ENCODE data around the gene IPO13. TPM values are rescaled to one million over a fixed set of nuclear protein-coding genes. Genes with fewer than 3 reads are reported as not detected.

IPO13 gene
- total and polyA plus RNA-seq, 10 of the 15 experiments (the other 5 are each of a cell fraction or from before 2014, with no cell fraction given) = 7.1 to 26.6 (median 15.9) TPM

DNA sequence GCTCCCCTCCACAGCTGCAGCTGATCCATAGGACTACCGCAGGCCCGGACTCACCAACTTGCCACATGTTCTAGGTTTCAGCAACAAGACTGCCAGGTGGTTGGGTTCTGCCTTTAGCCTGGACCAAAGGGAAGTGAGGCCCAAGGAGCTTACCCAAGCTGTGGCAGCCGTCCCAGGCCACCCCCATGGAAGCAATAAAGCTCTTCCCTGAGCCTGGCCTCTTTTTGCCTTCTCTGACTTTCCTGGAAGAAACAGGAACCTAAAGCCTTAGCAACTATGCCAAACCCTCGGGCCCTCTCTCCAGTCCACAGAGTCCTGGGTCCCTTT lies 15.8 kb upstream of the IPO13 start:
- Histone ChIP-seq H2AFZ (ENCODE audit: control insufficient read depth, low read depth, low read length) (no peak overlapping the region), H3K27ac (ENCODE audit: control insufficient read depth, insufficient read depth) (no peak overlapping the region), H3K27me3 (replicated peaks in 1 of 2; ENCODE audit: control insufficient read depth in 2 of 2, insufficient read depth in 2 of 2, low read length in 1 of 2) (no peaks in the 10 kb centered on the region), H3K4me1 (ENCODE audit: control insufficient read depth, insufficient read depth, low read length) (peaks cover 11% of the 10 kb centered on the region), H3K4me3 (no peak overlapping the region), H4K20me1 (ENCODE audit: control insufficient read depth, insufficient read depth) (no peaks in the 10 kb centered on the region), H3K79me2 (ENCODE audit: control insufficient read depth, insufficient read depth, low read length) (no peaks in the 10 kb centered on the region), H3K36me3 (ENCODE audit: control insufficient read depth in 2 of 2, insufficient read depth in 2 of 2, low read length in 1 of 2) (no peaks in the 10 kb centered on the region), H3K9ac (ENCODE audit: control insufficient read depth, insufficient read depth, low read length) (no peak overlapping the region), H3K4me2 (ENCODE audit: control insufficient read depth, insufficient read depth) (no peak overlapping the region), H3K9me3 (replicated peaks; ENCODE audit: control insufficient read depth, insufficient read depth, low read length) (no peaks in the 10 kb centered on the region)
- SMC1A ChIA-PET (ENCODE audit: uncharacterized antibody, unreplicated experiment) = interaction anchor here (1.0 to 6.1 kb wide), 3 partner anchors 14 to 166 kb away, joined by 3 to 65 read pairs (median 8); no protein-coding TSS in a partner anchor
- in situ Hi-C loops (cut with MboI) (loop anchor here (5.0 kb wide), 1 partner anchor 169 kb away; no protein-coding TSS in a partner anchor), intact Hi-C loops (cut with micrococcal nuclease; ENCODE audit: unreplicated experiment) (loop anchor here (5.0 kb wide), 1 partner anchor 94 kb away; no protein-coding TSS in a partner anchor)
- no peak for ATAC-seq
- no TSS peak for BruUV-seq (replicated peaks)
- DNase-seq (ENCODE audit: low read depth, low spot score) = no peak
- POLR2A ChIA-PET = interaction anchor here (1.1 kb wide), 1 partner anchor 167 kb away, joined by 3 read pairs; no protein-coding TSS in a partner anchor
- RAD21 ChIA-PET (ENCODE audit: unreplicated experiment) = interaction anchor here (0.9 to 13.3 kb wide), 4 partner anchors 15 to 164 kb away, joined by 3 to 587 read pairs (median 4); no protein-coding TSS in a partner anchor
- TF ChIP-seq CEBPB (IDR thresholded peaks at IDR 0.05; ENCODE audit: borderline replicate concordance in 1 of 2, low read depth in 2 of 2, low read length in 2 of 2) (no peak), CREB1 (IDR thresholded peaks at IDR 0.05; ENCODE audit: low read depth) (no peak), FOXK2 (IDR thresholded peaks at IDR 0.05) (no peak)
- TF ChIP-seq, protein P1, sequence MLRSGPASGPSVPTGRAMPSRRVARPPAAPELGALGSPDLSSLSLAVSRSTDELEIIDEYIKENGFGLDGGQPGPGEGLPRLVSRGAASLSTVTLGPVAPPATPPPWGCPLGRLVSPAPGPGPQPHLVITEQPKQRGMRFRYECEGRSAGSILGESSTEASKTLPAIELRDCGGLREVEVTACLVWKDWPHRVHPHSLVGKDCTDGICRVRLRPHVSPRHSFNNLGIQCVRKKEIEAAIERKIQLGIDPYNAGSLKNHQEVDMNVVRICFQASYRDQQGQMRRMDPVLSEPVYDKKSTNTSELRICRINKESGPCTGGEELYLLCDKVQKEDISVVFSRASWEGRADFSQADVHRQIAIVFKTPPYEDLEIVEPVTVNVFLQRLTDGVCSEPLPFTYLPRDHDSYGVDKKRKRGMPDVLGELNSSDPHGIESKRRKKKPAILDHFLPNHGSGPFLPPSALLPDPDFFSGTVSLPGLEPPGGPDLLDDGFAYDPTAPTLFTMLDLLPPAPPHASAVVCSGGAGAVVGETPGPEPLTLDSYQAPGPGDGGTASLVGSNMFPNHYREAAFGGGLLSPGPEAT (IDR thresholded peaks at IDR 0.05; ENCODE audit: low read depth) = no peak
- CTCF ChIA-PET = interaction anchor here (0.6 to 19.3 kb wide), 11 partner anchors 9 to 704 kb away, joined by 3 to 1117 read pairs (median 3); no protein-coding TSS in a partner anchor
- no peak for FAIRE-seq
- 76% methylated on average over 4 of the region's 4 CpGs for WGBS (ENCODE audit: insufficient coverage, insufficient replicate concordance, low lambda C conversion rate, missing lambda C conversion rate)

All from GM12878 (cell line).